Caco-2 (cell line): Measurements from ENCODE around the gene HLA-G. TPM values are rescaled to one million over a fixed set of nuclear protein-coding genes. Genes with fewer than 3 reads are reported as not detected.

Source experiments
- BruUV-seq: library from RNA; stranded (reverse); fragments of 400-500 nt; replicated peaks from 2 replicates; lab custom pipeline; 2021; lab: Mats Ljungman, UMichigan
- CTCF ChIA-PET: fragments of 300-600 bp; sonication (Branson Sonifier 250); formaldehyde crosslinking; loops from one replicate; lab custom pipeline; 2022; ENCODE audit warnings: antibody characterized with exemption; lab: Charles Lee
- POLR2A ChIA-PET: fragments of 300-600 bp; sonication (Branson Sonifier 250); formaldehyde crosslinking; loops from one replicate; lab custom pipeline; 2022; ENCODE audit warnings: antibody characterized with exemption; lab: Charles Lee
- DNase-seq, 2 experiments: peaks; one replicate each; pipeline versions ENCODE4 v3.0.0 to v3.0.0-alpha.2; 2020 to 2022
- H3K27me3 ChIP-seq: replicated peaks from 2 replicates; pipeline ENCODE4 v1.6.0; 2011; ENCODE audit warnings: low read length; ENCODE audit not compliant: control insufficient read depth, insufficient read depth
- H3K36me3 ChIP-seq: 2 replicates; pipeline ENCODE4 v1.5.1; 2011; ENCODE audit warnings: low read length; ENCODE audit not compliant: control insufficient read depth, insufficient read depth
- H3K4me1 ChIP-seq: fragments of 250-450 bp; sonication (Bioruptor Pico); 2 replicates; pipeline ENCODE4 v1.5.1; 2020; ENCODE audit warnings: mild to moderate bottlenecking
- H3K4me3 ChIP-seq: 2 replicates; pipeline ENCODE4 v1.5.1; 2011; ENCODE audit warnings: low read depth, mild to moderate bottlenecking, control low read depth, low read length
- H3K9me3 ChIP-seq: fragments of 250-450 bp; sonication (Bioruptor Pico); 2 replicates; pipeline ENCODE4 v1.5.1; 2020; ENCODE audit warnings: mild to moderate bottlenecking, moderate library complexity
- H3K27ac Mint-ChIP-seq: one replicate; pipeline ENCODE4 v1.8.0; 2022; ENCODE audit warnings: mixed read lengths; ENCODE audit not compliant: unreplicated experiment
- H3K27me3 Mint-ChIP-seq: one replicate; pipeline ENCODE4 v1.8.0; 2022; ENCODE audit warnings: mixed read lengths; ENCODE audit not compliant: insufficient read depth, unreplicated experiment
- H3K36me3 Mint-ChIP-seq: one replicate; pipeline ENCODE4 v1.8.0; 2022; ENCODE audit warnings: mild to moderate bottlenecking, mixed read lengths; ENCODE audit not compliant: insufficient read depth, unreplicated experiment
- H3K4me1 Mint-ChIP-seq: one replicate; pipeline ENCODE4 v1.8.0; 2022; ENCODE audit warnings: low read depth, mixed read lengths; ENCODE audit not compliant: unreplicated experiment
- H3K4me3 Mint-ChIP-seq: one replicate; pipeline ENCODE4 v1.8.0; 2022; ENCODE audit warnings: mild to moderate bottlenecking, moderate library complexity, mixed read lengths; ENCODE audit not compliant: unreplicated experiment
- H3K9me3 Mint-ChIP-seq: one replicate; pipeline ENCODE4 v1.8.0; 2022; ENCODE audit warnings: mixed read lengths; ENCODE audit not compliant: unreplicated experiment
- CTCF ChIP-seq, 2 experiments: fragments of 200-600 bp in 1 of 2; IDR thresholded peaks; 1 replicate in 1 of 2; 2 replicates in 1 of 2; pipeline versions ENCODE4 v1.5.1 to v1.8.0; 2011 to 2022; ENCODE audit warnings: antibody characterized with exemption in 1 of 2, control low read depth in 1 of 2, inconsistent platforms in 1 of 2, low read depth in 1 of 2, low read length in 1 of 2, mild to moderate bottlenecking in 1 of 2, moderate library complexity in 1 of 2; ENCODE audit not compliant: insufficient read depth in 1 of 2, severe bottlenecking in 1 of 2, unreplicated experiment in 1 of 2
- intact Hi-C: fragments of 100-400 bp; cut with micrococcal nuclease; formaldehyde crosslinking; loops from one replicate; pipeline ENCODE4 v1.10.0; 2022; ENCODE audit not compliant: unreplicated experiment
- total RNA-seq: library from RNA; stranded (reverse); gene quantifications from 2 replicates; pipeline ENCODE4 v1.2.3, GENCODE V29; 2022

Gene HLA-G
- total RNA-seq, 1 experiment from 2014 or later = not detected

GRCh38 chr6:29792123-29793035 lies 35.2 kb upstream of the HLA-G start:
- no peaks in the 10 kb centered on the region for H3K9me3 ChIP-seq
- BruUV-seq = no TSS peak
- peaks cover 7% of the 10 kb centered on the region for H3K4me1 Mint-ChIP-seq
- peak overlapping the region; percentile 37 for H3K4me3 Mint-ChIP-seq
- peak; percentile 27 to 42 for DNase-seq
- peak overlapping the region; percentile 38 for H3K4me3 ChIP-seq
- CTCF ChIA-PET = no interaction called here
- TF ChIP-seq CTCF (IDR thresholded peaks at IDR 0.05; ENCODE audit: insufficient read depth in 1 of 2, low read depth in 1 of 2, low read length in 1 of 2, severe bottlenecking in 1 of 2, unreplicated experiment in 1 of 2) = peak in 1 of 2 experiments; percentile 36
- no peaks in the 10 kb centered on the region for H3K9me3 Mint-ChIP-seq
- POLR2A ChIA-PET = no interaction called here
- no peaks in the 10 kb centered on the region for H3K27me3 Mint-ChIP-seq
- no peaks in the 10 kb centered on the region for H3K27me3 ChIP-seq
- intact Hi-C loops = no loop called here
- no peak overlapping the region for H3K27ac Mint-ChIP-seq
- peaks cover 11% of the 10 kb centered on the region; the same call in 1 of the 2 replicates for H3K4me1 ChIP-seq
- H3K36me3 Mint-ChIP-seq = no peaks in the 10 kb centered on the region
- H3K36me3 ChIP-seq = no peaks in the 10 kb centered on the region

DNA sequence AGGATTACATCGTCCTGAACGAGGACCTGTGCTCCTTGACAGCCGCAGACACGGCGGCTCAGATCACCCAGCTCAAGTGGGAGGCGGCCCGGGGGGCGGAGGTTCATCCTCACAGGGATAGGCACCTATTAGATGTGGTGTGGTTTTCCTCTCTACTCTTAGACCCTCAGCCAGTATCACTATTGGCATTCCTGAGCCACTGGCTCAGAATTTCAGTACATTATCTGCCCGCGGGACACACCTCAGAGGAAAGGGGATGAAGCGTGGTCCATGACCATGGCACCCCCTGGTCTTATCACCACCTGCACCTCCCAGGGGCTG lies 34.6 kb upstream of the HLA-G start:
- intact Hi-C loops = no loop called here
- CTCF ChIA-PET = no interaction called here
- no TSS peak for BruUV-seq
- POLR2A ChIA-PET = no interaction called here
- Mint-ChIP-seq H3K4me1 (peaks cover 7% of the 10 kb centered on the region), H3K27me3 (no peaks in the 10 kb centered on the region), H3K27ac (no peak overlapping the region), H3K36me3 (no peaks in the 10 kb centered on the region), H3K4me3 (peak overlapping the region; percentile 37), H3K9me3 (no peaks in the 10 kb centered on the region)
- Histone ChIP-seq H3K27me3 (no peaks in the 10 kb centered on the region), H3K9me3 (no peaks in the 10 kb centered on the region), H3K4me3 (peak overlapping the region; percentile 38; the same call in 1 of the 2 replicates), H3K4me1 (peaks cover 11% of the 10 kb centered on the region; the same call in 1 of the 2 replicates), H3K36me3 (no peaks in the 10 kb centered on the region)
- no peak for DNase-seq
- no peak for TF ChIP-seq CTCF (IDR thresholded peaks at IDR 0.05; ENCODE audit: insufficient read depth in 1 of 2, low read depth in 1 of 2, low read length in 1 of 2, severe bottlenecking in 1 of 2, unreplicated experiment in 1 of 2)

DNA sequence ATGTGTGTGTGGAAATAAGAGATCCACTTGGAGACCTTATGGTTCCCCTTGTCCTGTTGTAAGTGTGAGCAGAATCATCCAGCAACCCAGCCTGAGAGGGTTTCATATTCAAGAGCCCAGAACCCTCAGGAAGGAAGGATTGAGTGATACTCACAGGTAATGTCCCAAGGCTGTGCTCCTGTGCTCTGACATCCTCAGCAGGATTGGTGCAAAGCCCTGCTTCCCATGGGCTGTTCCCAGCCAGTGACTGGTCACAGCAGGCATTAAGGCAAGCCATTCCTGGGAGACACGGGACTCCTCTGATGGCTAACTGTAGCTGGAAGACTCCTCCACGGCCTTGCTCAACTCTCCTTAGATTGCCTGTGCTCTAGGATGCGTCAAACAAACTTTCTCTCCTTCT lies 33.8 kb upstream of the HLA-G start:
- H3K27me3 Mint-ChIP-seq = no peaks in the 10 kb centered on the region
- POLR2A ChIA-PET = no interaction called here
- no peaks in the 10 kb centered on the region for H3K9me3 Mint-ChIP-seq
- H3K4me3 Mint-ChIP-seq = no peak overlapping the region
- no peaks in the 10 kb centered on the region for H3K36me3 ChIP-seq
- intact Hi-C loops = no loop called here
- CTCF ChIA-PET = no interaction called here
- BruUV-seq = no TSS peak
- no peaks in the 10 kb centered on the region for H3K27me3 ChIP-seq
- DNase-seq = no peak
- H3K27ac Mint-ChIP-seq = no peak overlapping the region
- no peak for TF ChIP-seq CTCF (IDR thresholded peaks at IDR 0.05; ENCODE audit: insufficient read depth in 1 of 2, low read depth in 1 of 2, low read length in 1 of 2, severe bottlenecking in 1 of 2, unreplicated experiment in 1 of 2)
- H3K4me1 ChIP-seq = peaks cover 11% of the 10 kb centered on the region; the same call in 1 of the 2 replicates
- peaks cover 7% of the 10 kb centered on the region for H3K4me1 Mint-ChIP-seq
- no peaks in the 10 kb centered on the region for H3K36me3 Mint-ChIP-seq
- no peak overlapping the region for H3K4me3 ChIP-seq
- no peaks in the 10 kb centered on the region for H3K9me3 ChIP-seq
